ENCODE data around the gene GRM4. TPM values are rescaled to one million over a fixed set of nuclear protein-coding genes. Genes with fewer than 3 reads are reported as not detected.

GRM4 gene
- total RNA-seq, 6 experiments from 2014 or later: not detected

- 88% methylated on average over 1 of the region's 1 CpG for WGBS (ENCODE audit: insufficient coverage, low coverage, low lambda C conversion rate, missing lambda C conversion rate)
- no peaks in the 10 kb centered on the region for H3K4me1 ChIP-seq
- H3K36me3 ChIP-seq: no peaks in the 10 kb centered on the region
- no peaks in the 10 kb centered on the region for H3K9me3 ChIP-seq
- no peak overlapping the region for H3K27ac ChIP-seq
- no peak overlapping the region for H3K4me3 ChIP-seq
- intact Hi-C loops (cut with DNase I): loop anchor here in 1 of 2 donors (10.0 kb wide), 1 partner anchor 180 kb away; no protein-coding TSS in a partner anchor
- DNase-seq: no peak
- H3K27me3 ChIP-seq: no peaks in the 10 kb centered on the region
- no peak for ATAC-seq
- TF ChIP-seq, protein P1, sequence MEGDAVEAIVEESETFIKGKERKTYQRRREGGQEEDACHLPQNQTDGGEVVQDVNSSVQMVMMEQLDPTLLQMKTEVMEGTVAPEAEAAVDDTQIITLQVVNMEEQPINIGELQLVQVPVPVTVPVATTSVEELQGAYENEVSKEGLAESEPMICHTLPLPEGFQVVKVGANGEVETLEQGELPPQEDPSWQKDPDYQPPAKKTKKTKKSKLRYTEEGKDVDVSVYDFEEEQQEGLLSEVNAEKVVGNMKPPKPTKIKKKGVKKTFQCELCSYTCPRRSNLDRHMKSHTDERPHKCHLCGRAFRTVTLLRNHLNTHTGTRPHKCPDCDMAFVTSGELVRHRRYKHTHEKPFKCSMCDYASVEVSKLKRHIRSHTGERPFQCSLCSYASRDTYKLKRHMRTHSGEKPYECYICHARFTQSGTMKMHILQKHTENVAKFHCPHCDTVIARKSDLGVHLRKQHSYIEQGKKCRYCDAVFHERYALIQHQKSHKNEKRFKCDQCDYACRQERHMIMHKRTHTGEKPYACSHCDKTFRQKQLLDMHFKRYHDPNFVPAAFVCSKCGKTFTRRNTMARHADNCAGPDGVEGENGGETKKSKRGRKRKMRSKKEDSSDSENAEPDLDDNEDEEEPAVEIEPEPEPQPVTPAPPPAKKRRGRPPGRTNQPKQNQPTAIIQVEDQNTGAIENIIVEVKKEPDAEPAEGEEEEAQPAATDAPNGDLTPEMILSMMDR (IDR thresholded peaks at IDR 0.05): no peak
- TF ChIP-seq POLR2A (IDR thresholded peaks at IDR 0.05): no peak
These were observed 110.7 kb downstream of the GRM4 start for GRCh38 chr6:34035161-34035560.

- H3K27ac ChIP-seq: no peak overlapping the region
- no peaks in the 10 kb centered on the region for H3K36me3 ChIP-seq
- no peaks in the 10 kb centered on the region for H3K27me3 ChIP-seq
- intact Hi-C loops (cut with DNase I): loop anchor here in 1 of 2 donors (10.0 kb wide), 1 partner anchor 178 kb away; no protein-coding TSS in a partner anchor
- no peak overlapping the region for H3K4me3 ChIP-seq
- no peaks in the 10 kb centered on the region for H3K9me3 ChIP-seq
- ATAC-seq (no peak), DNase-seq (no peak)
- H3K4me1 ChIP-seq: no peaks in the 10 kb centered on the region
- WGBS (ENCODE audit: insufficient coverage, low coverage, low lambda C conversion rate, missing lambda C conversion rate): no CpG with 5 or more reads among the region's 5 CpGs
- TF ChIP-seq, protein P1 (IDR thresholded peaks at IDR 0.05): no peak
- TF ChIP-seq POLR2A (IDR thresholded peaks at IDR 0.05): no peak
These were observed 113.0 kb downstream of the GRM4 start for GRCh38 chr6:34032856-34033255.

- 94% methylated on average over 3 of the region's 12 CpGs for WGBS (ENCODE audit: insufficient coverage, low coverage, low lambda C conversion rate, missing lambda C conversion rate)
- Histone ChIP-seq H3K36me3 (no peaks in the 10 kb centered on the region), H3K4me3 (no peak overlapping the region), H3K4me1 (no peaks in the 10 kb centered on the region), H3K9me3 (no peaks in the 10 kb centered on the region), H3K27ac (no peak overlapping the region), H3K27me3 (no peaks in the 10 kb centered on the region)
- intact Hi-C loops (cut with DNase I): loop anchor here in 1 of 2 donors (10.0 kb wide), 1 partner anchor 177 kb away; no protein-coding TSS in a partner anchor
- no peak for ATAC-seq
- no peak for DNase-seq
- TF ChIP-seq, protein P1 (IDR thresholded peaks at IDR 0.05): no peak
- TF ChIP-seq POLR2A (IDR thresholded peaks at IDR 0.05): no peak
These were observed 114.1 kb downstream of the GRM4 start for GRCh38 chr6:34031625-34032383.

DNA sequence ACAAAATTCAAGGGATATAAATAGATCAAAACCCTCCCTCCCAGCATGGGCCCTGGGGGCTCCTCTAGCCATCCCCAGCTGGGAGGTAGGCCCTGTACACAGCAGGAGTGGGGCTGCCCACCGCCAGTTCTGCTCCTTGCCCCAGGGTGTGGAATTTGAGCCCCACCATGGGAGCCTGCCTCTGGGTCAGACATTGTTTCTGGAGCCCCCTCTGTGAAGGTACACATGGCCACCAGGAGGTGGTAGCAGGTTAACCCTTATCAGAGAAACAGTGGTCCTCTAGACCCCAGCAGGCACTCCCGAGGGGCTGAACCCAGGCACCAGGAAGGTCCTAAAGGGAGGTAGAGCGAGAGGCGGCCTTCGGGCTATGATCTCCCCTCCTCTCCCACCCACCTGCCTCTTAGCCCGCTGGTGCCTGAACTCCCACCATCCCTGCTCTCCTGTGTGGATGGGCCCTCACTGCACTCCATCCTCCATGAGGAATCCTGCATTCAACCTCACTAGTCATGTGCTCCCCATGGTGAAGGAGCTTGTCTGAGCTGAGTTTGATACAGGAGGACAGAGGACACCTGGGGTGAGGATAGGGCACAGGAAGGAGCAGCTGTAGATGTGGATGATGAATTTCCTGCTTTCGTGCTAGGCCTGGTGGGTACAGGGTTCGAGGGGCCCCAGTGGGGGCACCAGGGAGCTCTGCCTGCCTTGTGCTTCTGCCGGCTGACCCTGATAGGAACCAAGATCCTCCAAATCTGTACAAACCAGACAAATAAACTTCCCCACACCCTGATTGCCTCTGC lies 114.9 kb downstream of the GRM4 start:
- no peak for ATAC-seq
- Histone ChIP-seq H3K36me3 (no peaks in the 10 kb centered on the region), H3K4me1 (no peaks in the 10 kb centered on the region), H3K9me3 (no peaks in the 10 kb centered on the region), H3K4me3 (no peak overlapping the region), H3K27ac (no peak overlapping the region), H3K27me3 (no peaks in the 10 kb centered on the region)
- no peak for DNase-seq
- no peak for TF ChIP-seq POLR2A (IDR thresholded peaks at IDR 0.05)
- TF ChIP-seq, protein P1 (IDR thresholded peaks at IDR 0.05): no peak
- 41% methylated on average over 3 of the region's 9 CpGs for WGBS (ENCODE audit: insufficient coverage, low coverage, low lambda C conversion rate, missing lambda C conversion rate)
- intact Hi-C loops (cut with DNase I): loop anchor here in 1 of 2 donors (10.0 kb wide), 1 partner anchor 176 kb away; no protein-coding TSS in a partner anchor

All from right lobe of liver (tissue), 6 donors.